WTC11 (cell line): ENCODE measurements around the gene KDM1B. TPM values are rescaled to one million over a fixed set of nuclear protein-coding genes. Genes with fewer than 3 reads are reported as not detected.
A peak's percentile ranks its signal among the peaks of the same experiment; 100 is the strongest.

ENCODE experiments used
- ATAC-seq: fragments of 200-7000 bp; cut with Tn5 transposase; 2 replicates; pipeline ENCODE4 v1.10.0; 2021; ENCODE audit warnings: mild to moderate bottlenecking, moderate library complexity
- CTCF ChIA-PET: fragments of 300-600 bp; sonication (Branson Sonifier 250); formaldehyde crosslinking; loops from one replicate; lab custom pipeline; 2021; ENCODE audit warnings: antibody characterized with exemption; lab: Charles Lee
- POLR2A ChIA-PET: fragments of 350-600 bp; sonication (Branson Sonifier 250); formaldehyde crosslinking; loops from one replicate; lab custom pipeline; 2021; ENCODE audit warnings: antibody characterized with exemption; lab: Charles Lee
- DNase-seq: peaks from one replicate; pipeline ENCODE4 v3.0.0; 2021; ENCODE audit warnings: low spot score
- H3K27ac Mint-ChIP-seq: 2 replicates; pipeline ENCODE4 v1.8.0; 2021; ENCODE audit warnings: mixed read lengths
- H3K27me3 Mint-ChIP-seq: 2 replicates; pipeline ENCODE4 v1.8.0; 2021; ENCODE audit warnings: low read depth, mild to moderate bottlenecking, moderate library complexity, mixed read lengths
- H3K36me3 Mint-ChIP-seq: 2 replicates; pipeline ENCODE4 v1.8.0; 2021; ENCODE audit warnings: mixed read lengths
- H3K4me1 Mint-ChIP-seq: 2 replicates; pipeline ENCODE4 v1.8.0; 2022; ENCODE audit warnings: mixed read lengths
- H3K4me3 Mint-ChIP-seq: 2 replicates; pipeline ENCODE4 v1.8.0; 2021; ENCODE audit warnings: mild to moderate bottlenecking, moderate library complexity, mixed read lengths
- H3K9me3 Mint-ChIP-seq: 2 replicates; pipeline ENCODE4 v1.8.0; 2021; ENCODE audit warnings: mixed read lengths
- AR ChIP-seq: fragments of 250-450 bp; sonication (Bioruptor Pico); IDR thresholded peaks from 2 replicates; pipeline ENCODE4 v1.9.0; 2021; ENCODE audit warnings: mild to moderate bottlenecking
- CBFB ChIP-seq: sonication (generic); formaldehyde crosslinking; IDR thresholded peaks from 2 replicates; pipeline ENCODE4 v1.8.1; 2022; ENCODE audit warnings: mild to moderate bottlenecking, low read depth, missing genetic modification reagents
- CDX4 ChIP-seq: fragments of 250-450 bp; sonication (Bioruptor Pico); IDR thresholded peaks from 2 replicates; pipeline ENCODE4 v1.9.0; 2021; ENCODE audit warnings: moderate library complexity, mild to moderate bottlenecking, inconsistent platforms, borderline replicate concordance
- CREB1 ChIP-seq: sonication (generic); formaldehyde crosslinking; IDR thresholded peaks from 2 replicates; pipeline ENCODE4 v1.8.0; 2023; ENCODE audit warnings: mild to moderate bottlenecking, missing genetic modification reagents
- CTCF ChIP-seq: fragments of 200-600 bp; IDR thresholded peaks from 2 replicates; pipeline ENCODE4 v1.8.0; 2022; ENCODE audit warnings: antibody characterized with exemption
- E2F4 ChIP-seq: sonication (generic); formaldehyde crosslinking; IDR thresholded peaks from 2 replicates; pipeline ENCODE4 v1.8.1; 2022; ENCODE audit warnings: low read depth, mild to moderate bottlenecking, moderate library complexity, missing genetic modification reagents, borderline replicate concordance
- ETV6 ChIP-seq: sonication (generic); formaldehyde crosslinking; IDR thresholded peaks from 2 replicates; pipeline ENCODE4 v1.8.1; 2022; ENCODE audit warnings: mild to moderate bottlenecking, missing genetic modification reagents
- FOXJ3 ChIP-seq: sonication (generic); formaldehyde crosslinking; IDR thresholded peaks from 2 replicates; pipeline ENCODE4 v1.9.0; 2021; ENCODE audit warnings: missing genetic modification reagents, mild to moderate bottlenecking, borderline replicate concordance
- FOXK1 ChIP-seq: sonication (generic); formaldehyde crosslinking; IDR thresholded peaks from 2 replicates; pipeline ENCODE4 v1.8.0; 2022; ENCODE audit warnings: mild to moderate bottlenecking, moderate library complexity, missing genetic modification reagents
- HMGA2 ChIP-seq: fragments of 250-450 bp; sonication (Bioruptor Pico); IDR thresholded peaks from 2 replicates; pipeline ENCODE4 v1.4.0; 2021; ENCODE audit warnings: mild to moderate bottlenecking, moderate library complexity
- NFATC4 ChIP-seq: fragments of 250-450 bp; sonication (Bioruptor Pico); IDR thresholded peaks from 2 replicates; pipeline ENCODE4 v1.9.0; 2021; ENCODE audit warnings: mild to moderate bottlenecking
- PRRX2 ChIP-seq: fragments of 250-450 bp; sonication (Bioruptor Pico); IDR thresholded peaks from 2 replicates; pipeline ENCODE4 v1.8.0; 2021; ENCODE audit warnings: mild to moderate bottlenecking
- SOX15 ChIP-seq: fragments of 250-450 bp; sonication (Bioruptor Pico); IDR thresholded peaks from 2 replicates; pipeline ENCODE4 v1.9.0; 2021; ENCODE audit warnings: mild to moderate bottlenecking
- SP1 ChIP-seq: sonication (generic); formaldehyde crosslinking; conservative IDR thresholded peaks from 2 replicates; pipeline ENCODE4 v1.8.1; 2022; ENCODE audit warnings: missing genetic modification reagents
- ZNF121 ChIP-seq: sonication (generic); formaldehyde crosslinking; IDR thresholded peaks from 2 replicates; pipeline ENCODE4 v1.8.0; 2023; ENCODE audit warnings: missing genetic modification reagents
- ZNF219 ChIP-seq: sonication (generic); formaldehyde crosslinking; IDR thresholded peaks from 2 replicates; pipeline ENCODE4 v1.8.0; 2023; ENCODE audit warnings: missing genetic modification reagents, mild to moderate bottlenecking, borderline replicate concordance
- ZNF396 ChIP-seq: fragments of 250-450 bp; sonication (Bioruptor Pico); IDR thresholded peaks from 2 replicates; pipeline ENCODE4 v1.8.0; 2021; ENCODE audit warnings: mild to moderate bottlenecking, moderate library complexity, borderline replicate concordance
- total RNA-seq: library from RNA; stranded (reverse); gene quantifications from 3 replicates; pipeline ENCODE4 v1.2.3, GENCODE V29; 2021

Gene KDM1B
- total RNA-seq, 1 experiment from 2014 or later = 6.7 TPM

GRCh38 chr6:18132346-18132745 is 22.9 kb upstream of the KDM1B start (continued):
- TF ChIP-seq AR (CRISPR knock-in tag) = no peak
- no peak for TF ChIP-seq E2F4
- no peak for TF ChIP-seq SP1 (CRISPR knock-in tag)

- ChIA-PET POLR2A (no interaction called here), CTCF (no interaction called here)
- Mint-ChIP-seq H3K36me3 (peaks cover 31% of the 10 kb centered on the region), H3K27ac (no peak overlapping the region), H3K27me3 (no peaks in the 10 kb centered on the region), H3K4me1 (no peaks in the 10 kb centered on the region), H3K9me3 (no peaks in the 10 kb centered on the region), H3K4me3 (no peak overlapping the region)
- ATAC-seq (no peak), DNase-seq (no peak)
- TF ChIP-seq FOXK1 (CRISPR knock-in tag) (no peak), PRRX2 (no peak)
Measured at GRCh38 chr6:18135171-18135570, 20.1 kb upstream of the KDM1B start.

- no peak for TF ChIP-seq CBFB
- no peak for TF ChIP-seq SOX15 (CRISPR knock-in tag)
- no peak for TF ChIP-seq CREB1 (CRISPR knock-in tag)
- TF ChIP-seq ZNF396 (CRISPR knock-in tag) = no peak
- TF ChIP-seq ZNF219 = no peak
- TF ChIP-seq FOXJ3 = no peak
- no peak for TF ChIP-seq HMGA2
- TF ChIP-seq ETV6 (CRISPR knock-in tag) = no peak
- no peak for TF ChIP-seq CDX4 (CRISPR knock-in tag)
- no peak for TF ChIP-seq ZNF121
- Mint-ChIP-seq H3K4me1 (no peaks in the 10 kb centered on the region), H3K4me3 (no peak overlapping the region), H3K36me3 (peaks cover 30% of the 10 kb centered on the region), H3K27me3 (no peaks in the 10 kb centered on the region), H3K27ac (no peak overlapping the region), H3K9me3 (no peaks in the 10 kb centered on the region)
- no peak for DNase-seq
- POLR2A ChIA-PET = interaction anchor here (0.6 kb wide), 1 partner anchor 59 kb away, joined by 4 read pairs; no protein-coding TSS in a partner anchor
- CTCF ChIA-PET = no interaction called here
- no peak for ATAC-seq
Measured at GRCh38 chr6:18136260-18136659, 19.0 kb upstream of the KDM1B start.

- Mint-ChIP-seq H3K27ac (no peak overlapping the region), H3K36me3 (peaks cover 33% of the 10 kb centered on the region), H3K4me1 (peaks cover 11% of the 10 kb centered on the region), H3K27me3 (no peaks in the 10 kb centered on the region), H3K4me3 (no peak overlapping the region), H3K9me3 (no peaks in the 10 kb centered on the region)
- ChIA-PET CTCF (interaction anchor here (1.3 kb wide), 1 partner anchor 17 kb away, joined by 4 read pairs; no protein-coding TSS in a partner anchor), POLR2A (no interaction called here)
- ATAC-seq = no peak
- no peak for TF ChIP-seq NFATC4 (CRISPR knock-in tag)
- 0 out of 2 replicates have a peak, but pooled peaks have one; percentile 19 for TF ChIP-seq CTCF
- DNase-seq = no peak
Measured at GRCh38 chr6:18138906-18139305, 16.3 kb upstream of the KDM1B start.
